ENCODE measurements around the gene PCSK9. TPM values are rescaled to one million over a fixed set of nuclear protein-coding genes. Genes with fewer than 3 reads are reported as not detected.

PCSK9 gene
- total RNA-seq, 1 experiment from 2014 or later: not detected

GRCh38 chr1:54996359-54996868, 42.9 kb upstream of the PCSK9 start:
- H3K27me3 Mint-ChIP-seq (ENCODE audit: insufficient read depth, unreplicated experiment): no peaks in the 10 kb centered on the region

GRCh38 chr1:54996869-54997710, 42.3 kb upstream of the PCSK9 start:
- ChIA-PET CTCF (interaction anchor here (0.5 to 22.1 kb wide), 31 partner anchors 8 to 1194 kb away, joined by 3 to 385 read pairs (median 5); partner anchors contain the start of gene DHCR24), POLR2A (interaction anchor here (0.7 to 1.9 kb wide), 5 partner anchors 40 to 949 kb away, joined by 3 to 7 read pairs (median 4); no protein-coding TSS in a partner anchor)
- DNase-seq (ENCODE audit: unreplicated experiment): no peak
- Mint-ChIP-seq H3K36me3 (ENCODE audit: insufficient read depth, unreplicated experiment) (no peaks in the 10 kb centered on the region), H3K4me3 (ENCODE audit: unreplicated experiment) (no peak overlapping the region), H3K27ac (ENCODE audit: low read depth, unreplicated experiment) (no peak overlapping the region), H3K9me3 (ENCODE audit: unreplicated experiment) (no peaks in the 10 kb centered on the region), H3K4me1 (ENCODE audit: insufficient read depth, unreplicated experiment) (peaks cover 5% of the 10 kb centered on the region), H3K27me3 (ENCODE audit: insufficient read depth, unreplicated experiment) (no peaks in the 10 kb centered on the region)
- no TSS peak for BruUV-seq (replicated peaks)
- intact Hi-C loops (cut with micrococcal nuclease): loop anchor here (1.0 kb wide), 3 partner anchors 25 to 52 kb away; no protein-coding TSS in a partner anchor
- no peak for TF ChIP-seq CTCF (IDR thresholded peaks at IDR 0.05; ENCODE audit: unreplicated experiment)

More at GRCh38 chr1:54996359-54996868, 42.9 kb upstream of the PCSK9 start:
- BruUV-seq (replicated peaks): no TSS peak
- ChIA-PET POLR2A (interaction anchor here (0.7 to 1.9 kb wide), 4 partner anchors 40 to 119 kb away, joined by 3 to 7 read pairs (median 4); no protein-coding TSS in a partner anchor), CTCF (interaction anchor here (0.5 to 22.1 kb wide), 34 partner anchors 8 to 1193 kb away, joined by 3 to 385 read pairs (median 4); partner anchors contain the start of gene DHCR24)
- no peaks in the 10 kb centered on the region for H3K9me3 Mint-ChIP-seq (ENCODE audit: unreplicated experiment)
- no peak overlapping the region for H3K27ac Mint-ChIP-seq (ENCODE audit: low read depth, unreplicated experiment)
- no peak overlapping the region for H3K4me3 Mint-ChIP-seq (ENCODE audit: unreplicated experiment)
- no peaks in the 10 kb centered on the region for H3K36me3 Mint-ChIP-seq (ENCODE audit: insufficient read depth, unreplicated experiment)
- peaks cover 5% of the 10 kb centered on the region for H3K4me1 Mint-ChIP-seq (ENCODE audit: insufficient read depth, unreplicated experiment)
- DNase-seq (ENCODE audit: unreplicated experiment): peak; percentile 88
- peak; percentile 80 for TF ChIP-seq CTCF (IDR thresholded peaks at IDR 0.05; ENCODE audit: unreplicated experiment)
- intact Hi-C loops (cut with micrococcal nuclease): loop anchor here (1.0 kb wide), 3 partner anchors 26 to 51 kb away; no protein-coding TSS in a partner anchor

GRCh38 chr1:54997711-54997986, 41.7 kb upstream of the PCSK9 start:
- TF ChIP-seq CTCF (IDR thresholded peaks at IDR 0.05; ENCODE audit: unreplicated experiment): no peak
- no peak overlapping the region for H3K4me3 Mint-ChIP-seq (ENCODE audit: unreplicated experiment)
- H3K4me1 Mint-ChIP-seq (ENCODE audit: insufficient read depth, unreplicated experiment): peaks cover 5% of the 10 kb centered on the region
- CTCF ChIA-PET: interaction anchor here (0.7 to 22.1 kb wide), 9 partner anchors 8 to 63 kb away, joined by 3 to 385 read pairs (median 19); no protein-coding TSS in a partner anchor
- H3K27ac Mint-ChIP-seq (ENCODE audit: low read depth, unreplicated experiment): no peak overlapping the region
- no TSS peak for BruUV-seq (replicated peaks)
- H3K36me3 Mint-ChIP-seq (ENCODE audit: insufficient read depth, unreplicated experiment): no peaks in the 10 kb centered on the region
- POLR2A ChIA-PET: interaction anchor here (1.0 kb wide), 1 partner anchor 949 kb away, joined by 3 read pairs; no protein-coding TSS in a partner anchor
- intact Hi-C loops (cut with micrococcal nuclease): no loop called here
- H3K9me3 Mint-ChIP-seq (ENCODE audit: unreplicated experiment): no peaks in the 10 kb centered on the region
- no peak for DNase-seq (ENCODE audit: unreplicated experiment)
- no peaks in the 10 kb centered on the region for H3K27me3 Mint-ChIP-seq (ENCODE audit: insufficient read depth, unreplicated experiment)

- CTCF ChIA-PET: interaction anchor here (0.7 to 22.1 kb wide), 9 partner anchors 9 to 182 kb away, joined by 3 to 385 read pairs (median 8); no protein-coding TSS in a partner anchor
- Mint-ChIP-seq H3K9me3 (ENCODE audit: unreplicated experiment) (no peaks in the 10 kb centered on the region), H3K4me3 (ENCODE audit: unreplicated experiment) (no peak overlapping the region), H3K27me3 (ENCODE audit: insufficient read depth, unreplicated experiment) (no peaks in the 10 kb centered on the region), H3K36me3 (ENCODE audit: insufficient read depth, unreplicated experiment) (no peaks in the 10 kb centered on the region), H3K27ac (ENCODE audit: low read depth, unreplicated experiment) (no peak overlapping the region), H3K4me1 (ENCODE audit: insufficient read depth, unreplicated experiment) (peaks cover 5% of the 10 kb centered on the region)
- no peak for TF ChIP-seq CTCF (IDR thresholded peaks at IDR 0.05; ENCODE audit: unreplicated experiment)
- BruUV-seq (replicated peaks): no TSS peak
- intact Hi-C loops (cut with micrococcal nuclease): no loop called here
- no peak for DNase-seq (ENCODE audit: unreplicated experiment)
- POLR2A ChIA-PET: interaction anchor here (1.0 kb wide), 1 partner anchor 950 kb away, joined by 3 read pairs; no protein-coding TSS in a partner anchor
These were observed 41.2 kb upstream of the PCSK9 start for GRCh38 chr1:54998100-54998499.

Measured in MCF 10A (cell line).